Body of pancreas (tissue), 4 donors: ENCODE measurements around the gene LEF1. TPM values are rescaled to one million over a fixed set of nuclear protein-coding genes. Genes with fewer than 3 reads are reported as not detected.

Experiments used
- ATAC-seq: fragments of 150-250 bp; one replicate; pipeline ENCODE4 v1.9.1; 2016
- DNase-seq, 4 donors: peaks; one replicate each; pipeline ENCODE4 v3.0.0-alpha.2; 2019
- H3K27ac ChIP-seq, 4 donors: fragments of 200-600 bp; sonication (generic); 1 replicate in 3 of 4; 2 replicates in 1 of 4; pipeline versions ENCODE4 v1.5.1 to v1.6.1; 2016 to 2019; ENCODE audit warnings: mild to moderate bottlenecking in 1 of 4, mixed read lengths in 1 of 4, moderate library complexity in 1 of 4
- H3K27me3 ChIP-seq, 2 donors: fragments of 200-600 bp; sonication (generic); one replicate each; pipeline ENCODE4 v1.6.0; 2016; ENCODE audit warnings: mild to moderate bottlenecking in 1 of 2
- H3K36me3 ChIP-seq, 2 donors: fragments of 200-600 bp; sonication (generic); replicated peaks in 1 of 2; 2 replicates each; pipeline ENCODE4 v1.5.1; 2016; ENCODE audit warnings: low read depth in 2 of 2; ENCODE audit not compliant: insufficient read depth in 1 of 2
- H3K4me1 ChIP-seq: fragments of 200-600 bp; sonication (generic); one replicate; pipeline ENCODE4 v1.6.0; 2016
- H3K4me3 ChIP-seq, 2 donors: fragments of 200-600 bp; sonication (generic); 1 replicate in 1 of 2; 2 replicates in 1 of 2; pipeline ENCODE4 v1.5.1; 2016 to 2019
- H3K9me3 ChIP-seq, 3 donors: fragments of 200-600 bp; sonication (generic); 1 replicate in 2 of 3; 2 replicates in 1 of 3; pipeline ENCODE4 v1.5.1; 2016
- POLR2A ChIP-seq, 3 donors: fragments of 450-650 bp; IDR thresholded peaks; one replicate each; pipeline ENCODE4 v1.6.1; 2016; ENCODE audit warnings: antibody characterized with exemption in 3 of 3, mild to moderate bottlenecking in 2 of 3
- WGBS, 2 donors: methylation state at CpG; one replicate each; pipeline ENCODE4 v1.1.5; 2017; 5-methylcytosine and 5-hydroxymethylcytosine counted together
- intact Hi-C: fragments of 100-400 bp; cut with DNase I; formaldehyde crosslinking; loops from one replicate; pipeline ENCODE4 v1.15.1; 2023
- total RNA-seq, 2 donors: library from RNA; depleted of rRNA; stranded (reverse); fragments of >200 nt; gene quantifications; one replicate each; pipeline ENCODE4 v1.1.0, GENCODE V29; 2016
- TF ChIP-seq, protein P1 (sequence below), 7 experiments: fragments of 450-650 bp in 4 of 7; fragments of 200-600 bp in 3 of 7; sonication (generic) in 3 of 7; IDR thresholded peaks; one replicate each; pipeline ENCODE4 v1.5.1; 2016 to 2019; ENCODE audit warnings: antibody characterized with exemption in 7 of 7

The LEF1 gene
- total RNA-seq, 2 donors from 2014 or later = 1.6 to 5.6 TPM

DNA sequence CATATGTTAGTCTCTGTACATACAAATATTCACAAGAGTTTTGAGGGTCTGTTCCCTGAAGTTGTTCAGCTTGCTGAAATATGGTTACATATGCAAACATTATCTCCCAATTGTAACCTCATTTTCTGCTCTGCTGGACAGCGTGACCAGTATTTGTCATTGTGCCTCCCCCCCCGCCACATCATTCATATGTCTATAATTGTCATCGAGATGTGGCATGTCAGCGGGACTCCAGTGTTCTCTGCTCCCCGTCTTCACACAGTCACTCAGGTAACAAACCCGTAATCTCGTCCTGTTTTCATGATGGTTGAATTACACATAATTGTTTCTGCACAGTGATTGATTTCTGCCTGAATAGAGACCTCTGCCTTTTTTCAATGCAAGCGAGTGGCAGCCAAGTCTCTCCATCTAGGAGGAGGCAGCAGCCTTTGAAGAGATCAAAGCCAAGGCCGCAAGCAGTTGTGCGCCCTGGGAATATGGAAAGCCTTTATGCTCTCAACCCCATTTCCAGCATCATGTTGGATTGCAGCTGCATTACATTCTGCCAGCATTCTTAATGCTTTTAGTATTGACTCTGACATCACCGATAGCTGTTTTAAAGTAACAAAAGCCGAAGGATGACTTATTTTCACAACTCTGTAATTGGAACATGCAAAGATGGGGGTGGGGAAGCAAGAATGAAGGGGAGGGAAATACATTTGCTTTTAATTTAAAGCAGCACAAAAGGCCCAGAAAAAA is 27.4 kb downstream of the LEF1 start:
- TF ChIP-seq POLR2A (IDR thresholded peaks at IDR 0.05) = no peak
- TF ChIP-seq, protein P1, sequence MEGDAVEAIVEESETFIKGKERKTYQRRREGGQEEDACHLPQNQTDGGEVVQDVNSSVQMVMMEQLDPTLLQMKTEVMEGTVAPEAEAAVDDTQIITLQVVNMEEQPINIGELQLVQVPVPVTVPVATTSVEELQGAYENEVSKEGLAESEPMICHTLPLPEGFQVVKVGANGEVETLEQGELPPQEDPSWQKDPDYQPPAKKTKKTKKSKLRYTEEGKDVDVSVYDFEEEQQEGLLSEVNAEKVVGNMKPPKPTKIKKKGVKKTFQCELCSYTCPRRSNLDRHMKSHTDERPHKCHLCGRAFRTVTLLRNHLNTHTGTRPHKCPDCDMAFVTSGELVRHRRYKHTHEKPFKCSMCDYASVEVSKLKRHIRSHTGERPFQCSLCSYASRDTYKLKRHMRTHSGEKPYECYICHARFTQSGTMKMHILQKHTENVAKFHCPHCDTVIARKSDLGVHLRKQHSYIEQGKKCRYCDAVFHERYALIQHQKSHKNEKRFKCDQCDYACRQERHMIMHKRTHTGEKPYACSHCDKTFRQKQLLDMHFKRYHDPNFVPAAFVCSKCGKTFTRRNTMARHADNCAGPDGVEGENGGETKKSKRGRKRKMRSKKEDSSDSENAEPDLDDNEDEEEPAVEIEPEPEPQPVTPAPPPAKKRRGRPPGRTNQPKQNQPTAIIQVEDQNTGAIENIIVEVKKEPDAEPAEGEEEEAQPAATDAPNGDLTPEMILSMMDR (IDR thresholded peaks at IDR 0.05) = no peak
- intact Hi-C loops = no loop called here
- no peaks in the 10 kb centered on the region for H3K4me1 ChIP-seq
- H3K27ac ChIP-seq = no peak overlapping the region
- WGBS, 2 donors = 79% methylated on average over 12 of the region's 12 CpGs
- H3K9me3 ChIP-seq = no peaks in the 10 kb centered on the region
- no peaks in the 10 kb centered on the region for H3K27me3 ChIP-seq
- ATAC-seq = no peak
- no peak for DNase-seq
- H3K36me3 ChIP-seq = no peaks in the 10 kb centered on the region
- no peak overlapping the region for H3K4me3 ChIP-seq

DNA sequence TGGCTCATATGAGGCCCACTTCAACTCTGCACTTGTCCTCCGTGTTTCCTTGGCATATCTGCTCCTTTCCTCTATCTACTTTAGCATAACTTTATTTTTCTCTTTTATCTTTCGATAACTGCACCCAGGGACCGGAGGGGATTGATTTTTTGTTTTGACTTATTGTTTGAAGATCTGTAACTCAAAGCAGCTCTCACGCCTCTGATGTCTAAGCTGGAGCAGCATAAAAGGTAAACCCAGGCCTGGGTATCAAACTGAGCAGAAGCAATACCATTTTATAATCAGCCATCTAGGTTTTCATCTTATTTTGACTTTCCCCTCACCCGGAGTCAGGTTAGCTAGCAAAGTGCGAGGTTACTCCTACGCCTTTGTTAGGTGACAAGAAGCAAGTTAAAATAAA is 28.4 kb downstream of the LEF1 start:
- Histone ChIP-seq H3K36me3 (no peaks in the 10 kb centered on the region), H3K4me1 (no peaks in the 10 kb centered on the region), H3K9me3 (no peaks in the 10 kb centered on the region), H3K27ac (no peak overlapping the region), H3K27me3 (no peaks in the 10 kb centered on the region), H3K4me3 (no peak overlapping the region)
- TF ChIP-seq POLR2A (IDR thresholded peaks at IDR 0.05) = no peak
- TF ChIP-seq, protein P1 (IDR thresholded peaks at IDR 0.05) = no peak
- 66 to 73% methylated on average over 7 of the region's 7 CpGs for WGBS, 2 donors
- intact Hi-C loops = no loop called here
- DNase-seq (no peak), ATAC-seq (no peak)

DNA sequence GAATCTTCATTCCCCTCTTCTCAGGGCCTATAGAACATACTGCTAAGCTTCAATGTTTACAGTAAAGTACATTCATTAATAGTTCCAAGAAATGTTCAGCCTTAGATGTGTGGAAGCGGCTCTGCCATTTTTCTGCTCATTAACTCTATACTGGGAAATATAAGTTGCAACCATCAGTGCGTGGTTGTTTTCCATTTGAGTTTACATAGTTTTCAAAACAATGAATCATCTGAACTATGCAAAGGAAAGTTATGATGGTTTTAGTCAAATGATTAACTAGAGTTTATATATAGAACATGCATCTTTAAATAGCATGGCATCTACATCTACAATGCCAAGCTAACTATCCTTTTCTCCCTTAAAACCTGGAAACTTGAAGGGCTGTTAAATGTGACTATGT is 29.6 kb downstream of the LEF1 start:
- Histone ChIP-seq H3K27me3 (no peaks in the 10 kb centered on the region), H3K4me3 (no peak overlapping the region), H3K36me3 (no peaks in the 10 kb centered on the region), H3K9me3 (no peaks in the 10 kb centered on the region), H3K4me1 (no peaks in the 10 kb centered on the region), H3K27ac (no peak overlapping the region)
- ATAC-seq = no peak
- DNase-seq = no peak
- WGBS, 2 donors = 66 to 79% methylated on average over 2 of the region's 2 CpGs
- no peak for TF ChIP-seq POLR2A (IDR thresholded peaks at IDR 0.05)
- TF ChIP-seq, protein P1 (IDR thresholded peaks at IDR 0.05) = no peak
- intact Hi-C loops = no loop called here

DNA sequence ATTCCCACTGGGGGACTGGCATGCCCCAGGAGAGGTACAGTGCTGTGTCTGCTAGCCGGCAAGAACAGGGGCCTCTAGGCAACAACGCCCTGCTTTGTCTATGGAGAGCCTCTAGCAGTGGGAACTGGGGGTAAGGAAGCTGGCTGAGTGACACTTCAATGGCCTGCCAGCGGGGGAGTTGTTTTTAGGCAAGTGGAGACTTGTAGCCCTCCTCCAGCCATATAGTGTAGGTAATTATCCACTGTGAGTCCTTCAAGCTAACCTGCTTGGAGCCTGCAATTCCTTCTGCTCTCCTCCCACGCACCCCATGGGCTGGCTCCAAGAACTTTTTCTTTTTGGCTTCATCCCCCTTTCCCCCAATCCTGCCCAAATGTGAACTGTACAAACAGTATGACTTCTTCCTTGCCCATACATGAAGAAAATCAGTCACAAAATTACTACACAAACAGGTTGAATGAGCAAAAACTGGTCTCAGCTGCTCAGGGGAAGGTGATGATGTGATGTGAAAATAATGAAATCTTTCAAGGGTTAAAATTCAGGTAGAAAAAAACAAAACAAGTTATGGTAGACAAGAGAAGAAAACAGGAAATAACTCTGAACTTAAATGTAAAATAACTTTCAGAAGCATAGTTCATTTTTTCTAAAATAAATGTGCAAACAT is 33.1 kb downstream of the LEF1 start:
- Histone ChIP-seq H3K4me1 (no peaks in the 10 kb centered on the region), H3K27ac (no peak overlapping the region), H3K9me3 (no peaks in the 10 kb centered on the region), H3K4me3 (no peak overlapping the region), H3K36me3 (no peaks in the 10 kb centered on the region), H3K27me3 (no peaks in the 10 kb centered on the region)
- no peak for DNase-seq
- TF ChIP-seq, protein P1 (IDR thresholded peaks at IDR 0.05) = no peak
- no peak for TF ChIP-seq POLR2A (IDR thresholded peaks at IDR 0.05)
- intact Hi-C loops = no loop called here
- 55 to 68% methylated on average over 4 of the region's 4 CpGs for WGBS, 2 donors
- ATAC-seq = no peak
